ENCODE measurements around the gene SAMD4A. TPM values are rescaled to one million over a fixed set of nuclear protein-coding genes. Genes with fewer than 3 reads are reported as not detected.

SAMD4A gene
- total and polyA plus RNA-seq, 2 donors (not counting 1 experiment from before 2014, with no cell fraction given): 9.3 to 39.8 TPM

GRCh38 chr14:54673193-54674045 lies 106.5 kb downstream of the SAMD4A start:
- H3K79me2 ChIP-seq (ENCODE audit: control insufficient read depth, insufficient read depth, low read length): peaks cover 65% of the 10 kb centered on the region
- no peak overlapping the region for H3K9ac ChIP-seq (ENCODE audit: insufficient read depth, low read length)
- no peaks in the 10 kb centered on the region for H3K27me3 ChIP-seq (ENCODE audit: control insufficient read depth, insufficient read depth, low read length)
- H3K4me1 ChIP-seq (ENCODE audit: control insufficient read depth, extremely low read depth, insufficient read depth, low read length): peaks cover 34% of the 10 kb centered on the region
- no peaks in the 10 kb centered on the region for H4K20me1 ChIP-seq (ENCODE audit: control insufficient read depth, extremely low read depth, insufficient read depth, low read length)
- no peak overlapping the region for H2AFZ ChIP-seq (ENCODE audit: low read length)
- H3K36me3 ChIP-seq (ENCODE audit: control insufficient read depth, insufficient read depth, low read length): no peaks in the 10 kb centered on the region
- H3K4me3 ChIP-seq (replicated peaks in 1 of 4; ENCODE audit: control extremely low read depth in 1 of 4, insufficient read depth in 1 of 4, low read depth in 3 of 4, low read length in 4 of 4): no peak overlapping the region
- TF ChIP-seq CTCF (conservative IDR thresholded peaks at IDR 0.05 in 1 of 2, IDR thresholded peaks at IDR 0.05 in 1 of 2; ENCODE audit: low read depth in 1 of 2, low read length in 2 of 2): no peak
- peak; percentile 47 to 63 for DNase-seq (ENCODE audit: low read depth in 2 of 2)
- no peaks in the 10 kb centered on the region for H3K9me3 ChIP-seq (ENCODE audit: control insufficient read depth, insufficient read depth, low read depth, low read length)
- peak overlapping the region; percentile 46 for H3K27ac ChIP-seq (ENCODE audit: insufficient read depth, low read length)
- H3K4me2 ChIP-seq (ENCODE audit: extremely low read depth, insufficient read depth, low read length): peak overlapping the region; percentile 1

GRCh38 chr14:54674046-54674741 lies 107.3 kb downstream of the SAMD4A start:
- Histone ChIP-seq H3K27me3 (ENCODE audit: control insufficient read depth, insufficient read depth, low read length) (no peaks in the 10 kb centered on the region), H3K79me2 (ENCODE audit: control insufficient read depth, insufficient read depth, low read length) (peaks cover 70% of the 10 kb centered on the region), H2AFZ (ENCODE audit: low read length) (no peak overlapping the region), H4K20me1 (ENCODE audit: control insufficient read depth, extremely low read depth, insufficient read depth, low read length) (no peaks in the 10 kb centered on the region), H3K36me3 (ENCODE audit: control insufficient read depth, insufficient read depth, low read length) (no peaks in the 10 kb centered on the region), H3K4me3 (replicated peaks in 1 of 4; ENCODE audit: control extremely low read depth in 1 of 4, insufficient read depth in 1 of 4, low read depth in 3 of 4, low read length in 4 of 4) (no peak overlapping the region), H3K4me1 (ENCODE audit: control insufficient read depth, extremely low read depth, insufficient read depth, low read length) (peaks cover 34% of the 10 kb centered on the region), H3K9me3 (ENCODE audit: control insufficient read depth, insufficient read depth, low read depth, low read length) (no peaks in the 10 kb centered on the region), H3K9ac (ENCODE audit: insufficient read depth, low read length) (no peak overlapping the region), H3K27ac (ENCODE audit: insufficient read depth, low read length) (no peak overlapping the region), H3K4me2 (ENCODE audit: extremely low read depth, insufficient read depth, low read length) (peak overlapping the region; percentile 1)
- DNase-seq (ENCODE audit: low read depth in 2 of 2): no peak
- TF ChIP-seq EZH2 (IDR thresholded peaks at IDR 0.05; ENCODE audit: low read length, missing control alignments) (no peak), CTCF (conservative IDR thresholded peaks at IDR 0.05 in 1 of 2, IDR thresholded peaks at IDR 0.05 in 1 of 2; ENCODE audit: low read depth in 1 of 2, low read length in 2 of 2) (no peak)

All from fibroblast of lung (primary cell).